NCI-H1092 (cell line): ENCODE results near the gene PROK2.

Experiments used
- DNase-seq: peaks from one replicate; lab custom pipeline; 2025; lab: John Stamatoyannopoulos, UW

The PROK2 gene

GRCh38 chr3:71734881-71735280 lies 50.1 kb downstream of the PROK2 start:
- no peak for DNase-seq

DNA sequence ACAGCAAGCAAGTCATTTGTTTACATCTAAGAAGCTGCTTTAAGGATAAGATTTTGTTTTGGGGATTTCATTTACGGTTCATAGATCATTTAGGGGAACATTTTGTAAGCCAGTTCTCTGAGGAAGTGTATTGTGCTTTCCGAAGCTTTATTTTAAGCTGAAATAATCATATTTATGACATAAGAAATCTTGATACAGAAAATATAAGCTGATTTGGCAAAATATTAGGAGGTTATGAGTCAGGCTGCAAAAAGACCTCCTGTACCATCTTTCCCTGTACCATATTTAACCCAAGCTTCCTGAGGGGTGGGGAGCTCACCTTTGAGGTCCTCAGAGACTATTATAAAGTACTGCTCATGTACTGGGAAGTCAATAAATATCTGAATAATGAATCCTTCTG lies 51.6 kb downstream of the PROK2 start:
- DNase-seq, result no peak

GRCh38 chr3:71732637-71733036 lies 52.3 kb downstream of the PROK2 start:
- no peak for DNase-seq

DNA sequence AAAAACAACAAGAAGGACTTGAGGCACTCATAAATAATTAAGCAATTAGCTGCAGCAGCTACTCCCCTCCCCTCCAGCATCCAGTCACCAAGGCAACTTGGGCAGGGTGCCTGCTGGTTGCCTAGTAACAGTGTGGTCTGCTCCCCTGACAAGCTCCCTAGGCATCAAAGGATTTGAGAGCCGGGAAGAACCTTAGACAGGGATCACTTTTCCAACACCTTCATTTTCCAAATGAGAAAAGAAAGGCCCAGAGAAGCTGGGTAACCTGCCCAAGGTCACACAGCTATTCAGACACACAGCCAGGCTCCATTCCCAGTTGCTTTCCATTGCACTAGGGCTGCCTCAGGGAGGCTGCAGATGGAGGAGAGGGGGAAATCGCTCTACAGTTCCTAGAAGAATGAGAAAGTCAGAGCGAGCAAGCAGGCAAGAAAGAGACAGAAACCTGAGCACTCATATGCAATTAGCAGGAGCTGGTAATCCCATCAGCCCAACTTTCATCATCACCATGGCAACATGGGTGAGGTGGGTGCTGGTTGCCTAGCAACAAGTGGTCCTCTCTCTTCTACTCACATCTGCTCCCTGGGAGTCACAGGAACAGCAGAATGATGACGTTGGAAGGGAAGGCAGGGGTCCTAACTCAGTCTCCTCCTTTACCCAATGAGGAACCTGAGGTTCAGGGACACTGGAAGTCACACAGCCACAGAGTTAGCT lies 56.2 kb downstream of the PROK2 start:
- no peak for DNase-seq

GRCh38 chr3:71726146-71726545 lies 58.8 kb downstream of the PROK2 start:
- no peak for DNase-seq

DNA sequence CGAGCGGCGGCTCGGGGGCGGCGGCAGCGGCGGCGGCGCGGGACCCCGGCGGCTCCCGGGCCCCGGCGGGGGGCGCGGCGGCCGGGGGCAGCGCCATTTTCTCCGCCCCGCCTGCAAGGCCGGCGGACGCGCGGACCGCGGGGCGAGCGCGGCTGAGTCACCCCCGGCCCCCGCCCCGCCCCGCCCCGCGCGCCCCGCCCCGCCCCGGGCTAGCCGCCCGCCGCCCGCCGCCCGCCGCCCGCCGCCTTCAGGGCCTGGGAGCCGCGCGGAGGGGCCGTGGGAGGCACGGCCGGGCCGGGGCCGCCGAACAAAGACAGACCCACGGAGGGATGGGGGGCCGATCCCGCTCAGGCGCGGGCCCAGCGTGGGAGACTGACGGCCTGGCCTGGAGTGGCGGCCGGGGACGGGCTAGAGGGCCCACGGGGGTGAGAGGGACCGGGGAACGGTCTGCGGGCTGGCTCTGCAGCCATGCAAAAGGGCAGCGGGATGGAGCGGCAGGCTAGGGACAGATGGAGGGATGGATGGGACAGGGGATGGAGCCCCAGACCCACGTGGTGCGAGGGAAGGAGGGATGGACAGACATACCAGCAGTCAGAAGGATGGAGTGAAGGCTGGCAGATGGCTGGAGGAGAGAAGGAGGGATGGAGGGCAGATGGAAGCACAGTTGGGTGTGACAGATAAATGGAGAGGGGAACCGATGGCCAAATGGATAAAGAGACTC lies 59.5 kb downstream of the PROK2 start, which contains the start of gene EIF4E3:
TSS of gene EIF4E3 (minus strand) at position 132 of the 721 bp plus-strand sequence. CDS start at position 97, 35 bp downstream.
- no peak for DNase-seq

DNA sequence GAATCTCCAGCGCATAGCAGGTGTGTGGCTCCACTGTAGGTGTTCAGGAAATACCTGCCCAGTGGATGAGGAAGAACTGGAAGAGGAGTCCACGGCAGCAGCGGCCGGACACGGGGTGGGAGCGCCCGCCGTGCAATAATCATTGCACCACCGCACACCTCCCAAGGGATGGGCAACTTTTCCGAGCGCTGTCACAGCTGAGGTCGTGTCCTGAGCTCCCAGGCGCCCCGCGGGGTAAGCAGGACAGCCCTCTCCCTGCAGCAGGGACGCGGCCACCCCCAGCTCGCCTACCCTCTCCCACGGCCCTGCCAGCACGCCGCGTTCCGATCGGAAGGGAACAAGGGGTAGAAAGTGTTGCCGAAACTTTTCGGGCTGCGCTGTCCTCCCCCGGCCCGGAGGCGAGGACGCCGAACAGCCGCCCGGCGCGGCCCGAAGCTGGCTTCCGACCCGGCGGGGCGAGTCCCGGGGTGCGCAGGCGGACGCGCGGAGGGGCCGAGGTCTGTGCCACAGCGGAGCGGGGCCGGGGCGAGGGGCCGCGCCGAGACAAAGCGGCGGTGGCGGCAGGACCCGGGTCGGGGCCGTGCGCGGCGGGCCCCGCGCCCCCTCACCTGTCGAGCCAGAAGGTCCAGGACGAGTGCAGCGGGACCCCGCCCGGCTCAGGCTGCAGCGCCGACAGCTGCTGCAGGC lies 60.2 kb downstream of the PROK2 start:
- DNase-seq, result no peak

GRCh38 chr3:71724171-71724453 lies 60.8 kb downstream of the PROK2 start:
- DNase-seq, result no peak

- no peak for DNase-seq
These were observed 61.3 kb downstream of the PROK2 start for GRCh38 chr3:71723452-71724170.

- no peak for DNase-seq
These were observed 62.3 kb downstream of the PROK2 start for GRCh38 chr3:71722693-71723092.
